Fibroblast of the aortic adventitia (primary cell): ENCODE results near the gene EYS. TPM values are rescaled to one million over a fixed set of nuclear protein-coding genes. Genes with fewer than 3 reads are reported as not detected.

Experiments used
- DNase-seq: peaks from one replicate; pipeline ENCODE4 v3.0.0-alpha.2; 2010; ENCODE audit warnings: low read depth
- H3K4me3 ChIP-seq: 2 replicates; pipeline ENCODE4 v1.5.1; 2011; ENCODE audit warnings: low read depth, mild to moderate bottlenecking, control low read depth, low read length, moderate library complexity
- CTCF ChIP-seq: IDR thresholded peaks from 2 replicates; pipeline ENCODE4 v1.5.1; 2011; ENCODE audit warnings: mild to moderate bottlenecking, low read length, control low read depth, inconsistent platforms; ENCODE audit not compliant: insufficient read depth
- total RNA-seq: library from RNA; depleted of rRNA; stranded (reverse); fragments of >200 nt; gene quantifications from 2 replicates; pipeline ENCODE4 v1.2.3, GENCODE V29; 2012; ENCODE audit warnings: low replicate concordance

The EYS gene
- total RNA-seq, 1 donor, result 0.09 TPM

- no peak for TF ChIP-seq CTCF
- DNase-seq, result peak; percentile 38
- no peak overlapping the region for H3K4me3 ChIP-seq
Observed at GRCh38 chr6:64217721-64218620, 1489.1 kb downstream of the EYS start.

GRCh38 chr6:64214373-64214772 lies 1492.7 kb downstream of the EYS start:
- TF ChIP-seq CTCF, result no peak
- no peak overlapping the region for H3K4me3 ChIP-seq
- no peak for DNase-seq

GRCh38 chr6:64213697-64214096 lies 1493.3 kb downstream of the EYS start:
- H3K4me3 ChIP-seq, result no peak overlapping the region
- DNase-seq, result no peak
- no peak for TF ChIP-seq CTCF

- DNase-seq, result no peak
- no peak for TF ChIP-seq CTCF
- no peak overlapping the region for H3K4me3 ChIP-seq
Observed at GRCh38 chr6:64197246-64197645, 1509.8 kb downstream of the EYS start.

GRCh38 chr6:64186592-64186991 lies 1520.4 kb downstream of the EYS start:
- TF ChIP-seq CTCF, result no peak
- H3K4me3 ChIP-seq, result no peak overlapping the region
- DNase-seq, result no peak

GRCh38 chr6:64185621-64186020 lies 1521.4 kb downstream of the EYS start:
- no peak for TF ChIP-seq CTCF
- DNase-seq, result no peak
- H3K4me3 ChIP-seq, result no peak overlapping the region

GRCh38 chr6:64175296-64175695 lies 1531.7 kb downstream of the EYS start:
- no peak overlapping the region for H3K4me3 ChIP-seq
- TF ChIP-seq CTCF, result no peak
- DNase-seq, result no peak
